Cardiac fibroblast (primary cell): ENCODE data around the gene STAMBPL1.

Source experiments
- DNase-seq, 2 donors: peaks; one replicate each; pipeline versions ENCODE4 v3.0.0 to v3.0.0-alpha.2; 2010; ENCODE audit warnings: low read depth in 2 of 2
- H3K4me3 ChIP-seq, 2 donors: replicated peaks in 1 of 2; 1 replicate in 1 of 2; 2 replicates in 1 of 2; pipeline ENCODE4 v1.5.1; 2011; ENCODE audit warnings: low read depth in 2 of 2, low read length in 2 of 2, mild to moderate bottlenecking in 2 of 2, moderate library complexity in 1 of 2
- CTCF ChIP-seq: IDR thresholded peaks from one replicate; pipeline ENCODE4 v1.5.1; 2011; ENCODE audit warnings: low read depth, mild to moderate bottlenecking, low read length, inconsistent platforms

The STAMBPL1 gene

DNA sequence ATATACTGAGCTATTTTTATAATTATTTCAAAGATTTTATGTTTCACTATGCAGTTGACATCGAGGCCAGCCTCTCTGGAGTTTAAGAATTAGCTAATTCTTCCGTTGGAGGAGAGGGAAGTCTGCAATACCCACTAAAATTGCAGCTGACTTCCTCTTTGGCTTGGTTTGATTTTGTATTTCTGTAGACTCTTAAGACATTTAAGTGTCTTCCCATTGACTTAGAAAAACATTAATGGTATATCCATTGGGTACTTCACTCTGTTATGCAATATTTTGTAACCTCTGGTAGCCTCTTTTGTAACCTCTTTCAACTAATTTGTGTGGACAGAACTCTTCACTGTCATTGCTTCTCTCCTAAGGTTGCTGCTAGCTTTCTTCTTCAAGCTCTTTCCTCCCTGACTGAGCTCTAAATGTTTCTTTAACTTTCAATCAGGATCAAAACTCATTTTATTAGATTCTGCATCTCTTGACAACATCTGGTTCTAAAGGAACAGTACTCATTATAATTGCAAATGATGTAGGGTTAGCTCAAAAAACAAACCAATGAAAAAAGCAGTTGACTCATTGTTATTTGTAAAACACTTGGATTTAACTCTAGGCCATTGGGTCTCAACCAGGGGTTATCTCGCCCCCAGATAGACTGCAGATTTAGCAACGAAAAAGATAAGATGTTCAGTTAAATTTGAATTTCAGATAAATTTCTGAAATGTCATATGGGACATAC, 26.7 kb upstream of the STAMBPL1 start:
- DNase-seq = no peak
- no peak for TF ChIP-seq CTCF
- H3K4me3 ChIP-seq = no peak overlapping the region

DNA sequence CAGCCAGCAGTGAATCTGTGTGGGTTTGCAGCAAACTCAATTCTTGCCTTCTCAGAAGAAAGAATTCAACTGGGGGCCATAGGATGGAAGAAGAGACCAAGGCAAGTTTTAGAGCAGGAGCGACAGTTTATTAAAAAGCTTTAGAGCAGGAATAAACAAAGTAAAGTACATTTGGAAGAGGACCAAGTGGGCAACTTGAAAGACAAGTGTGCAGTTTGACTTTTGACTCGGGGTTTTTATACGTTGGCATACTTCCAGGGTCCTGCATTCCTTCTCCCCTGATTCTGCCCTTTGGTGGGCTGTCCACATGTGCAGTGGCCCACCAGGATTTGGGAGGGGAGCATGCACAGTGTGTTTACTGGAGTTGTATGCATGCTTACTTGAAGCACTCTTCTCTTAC, 25.4 kb upstream of the STAMBPL1 start:
- DNase-seq = no peak
- H3K4me3 ChIP-seq = no peak overlapping the region
- no peak for TF ChIP-seq CTCF

GRCh38 chr10:88857831-88858230, 22.2 kb upstream of the STAMBPL1 start:
- no peak overlapping the region for H3K4me3 ChIP-seq
- TF ChIP-seq CTCF = no peak
- DNase-seq = no peak

DNA sequence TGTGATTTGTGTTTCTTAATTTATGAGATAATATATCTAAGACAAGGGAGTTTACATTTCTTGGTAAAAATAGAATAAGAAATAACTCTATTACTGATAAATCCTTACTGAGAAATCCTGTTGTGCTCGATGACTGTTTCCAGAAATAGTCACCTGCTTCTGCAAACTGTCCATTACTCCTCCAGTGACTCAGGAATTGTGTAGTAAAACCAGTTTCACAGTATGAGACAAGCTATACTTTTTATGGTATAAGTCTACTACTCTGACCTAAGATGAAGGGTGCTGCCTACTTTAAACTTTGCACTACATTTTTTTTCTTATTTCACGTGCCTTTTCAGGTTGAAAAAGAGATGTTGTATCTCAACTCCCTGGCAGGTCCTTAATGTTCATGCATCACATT, 21.6 kb upstream of the STAMBPL1 start:
- no peak for TF ChIP-seq CTCF
- H3K4me3 ChIP-seq = no peak overlapping the region
- no peak for DNase-seq

DNA sequence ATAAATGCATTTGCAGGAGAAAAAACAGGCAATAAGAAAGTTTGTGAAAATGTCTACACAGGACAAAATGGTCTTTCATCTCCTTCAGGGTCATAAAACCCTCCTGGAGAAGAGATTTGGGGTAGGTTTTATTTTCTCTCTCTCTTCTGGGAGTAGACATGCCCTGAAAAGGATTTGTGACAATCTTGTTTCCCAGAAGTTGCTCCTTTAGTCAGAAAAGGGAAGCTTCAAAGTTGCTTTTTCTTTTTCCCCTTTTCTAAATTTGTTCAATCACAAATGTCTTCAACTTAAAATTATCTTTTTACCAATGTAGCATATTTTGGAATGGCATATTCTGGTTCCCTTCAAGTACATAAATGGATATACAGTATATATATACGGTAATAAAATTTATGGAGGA, 19.0 kb upstream of the STAMBPL1 start:
- no peak for DNase-seq
- TF ChIP-seq CTCF = no peak
- no peak overlapping the region for H3K4me3 ChIP-seq

DNA sequence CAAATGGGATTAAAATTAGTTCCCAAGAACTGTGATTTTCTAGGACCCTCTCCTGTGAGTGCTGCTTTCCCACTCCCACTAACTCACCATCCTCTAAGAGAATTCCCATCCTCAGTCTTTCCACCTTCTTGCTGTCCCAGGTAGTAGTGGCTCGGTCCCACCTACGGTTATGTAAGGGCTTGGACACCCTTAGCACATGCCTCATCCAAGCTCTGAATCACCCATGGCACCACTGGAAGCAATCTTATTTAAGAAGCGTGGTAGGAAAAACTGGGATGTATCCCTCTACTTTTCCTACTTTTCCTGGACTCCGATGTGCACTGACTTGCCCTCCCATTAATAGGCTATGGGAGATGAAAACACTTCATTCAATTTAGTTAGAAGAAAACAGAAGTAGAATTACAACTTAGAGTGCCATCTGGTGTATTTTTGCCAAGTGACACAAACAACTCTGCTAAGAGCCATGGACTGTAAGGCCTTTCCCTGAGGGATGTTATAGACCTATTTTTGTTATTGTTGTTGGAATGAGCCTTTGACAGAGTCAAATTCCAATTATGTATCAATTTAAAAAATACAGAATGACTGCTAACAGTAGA, 14.7 kb upstream of the STAMBPL1 start:
- TF ChIP-seq CTCF = no peak
- H3K4me3 ChIP-seq = no peak overlapping the region
- DNase-seq = peak; percentile 49 to 64

GRCh38 chr10:88866454-88866853, 13.6 kb upstream of the STAMBPL1 start:
- no peak for DNase-seq
- TF ChIP-seq CTCF = no peak
- H3K4me3 ChIP-seq = no peak overlapping the region
